Mucosa of rectum (tissue), 2 donors: ENCODE measurements around the gene ABCG2.
A peak's percentile ranks its signal among the peaks of the same experiment; 100 is the strongest.

ENCODE experiments used
- H3K27ac ChIP-seq, 2 donors: one replicate each; pipeline ENCODE4 v1.7.0; 2013; ENCODE audit warnings: inconsistent platforms in 2 of 2, low read depth in 2 of 2, low read length in 2 of 2
- H3K27me3 ChIP-seq, 2 donors: one replicate each; pipeline ENCODE4 v1.7.0; 2013; ENCODE audit warnings: low read length in 2 of 2; ENCODE audit not compliant: control insufficient read depth in 2 of 2, insufficient read depth in 2 of 2
- H3K36me3 ChIP-seq, 2 donors: one replicate each; pipeline ENCODE4 v1.7.0; 2013; ENCODE audit warnings: low read length in 2 of 2; ENCODE audit not compliant: control insufficient read depth in 2 of 2, insufficient read depth in 2 of 2
- H3K4me1 ChIP-seq, 2 donors: one replicate each; pipeline ENCODE4 v1.7.0; 2013; ENCODE audit warnings: low read length in 2 of 2, mild to moderate bottlenecking in 1 of 2; ENCODE audit not compliant: control insufficient read depth in 2 of 2, insufficient read depth in 2 of 2
- H3K4me3 ChIP-seq, 2 donors: one replicate each; pipeline ENCODE4 v1.7.0; 2013; ENCODE audit warnings: low read length in 2 of 2
- H3K9ac ChIP-seq, 2 donors: one replicate each; pipeline ENCODE4 v1.7.0; 2013; ENCODE audit warnings: low read length in 2 of 2, low read depth in 1 of 2, mild to moderate bottlenecking in 1 of 2
- H3K9me3 ChIP-seq, 2 donors: one replicate each; pipeline ENCODE4 v1.7.0; 2013; ENCODE audit warnings: low read length in 2 of 2; ENCODE audit not compliant: control insufficient read depth in 2 of 2
- donor health status: healthy.
- donor health status: Normal muscosa, but diverticular disease.

The ABCG2 gene

DNA sequence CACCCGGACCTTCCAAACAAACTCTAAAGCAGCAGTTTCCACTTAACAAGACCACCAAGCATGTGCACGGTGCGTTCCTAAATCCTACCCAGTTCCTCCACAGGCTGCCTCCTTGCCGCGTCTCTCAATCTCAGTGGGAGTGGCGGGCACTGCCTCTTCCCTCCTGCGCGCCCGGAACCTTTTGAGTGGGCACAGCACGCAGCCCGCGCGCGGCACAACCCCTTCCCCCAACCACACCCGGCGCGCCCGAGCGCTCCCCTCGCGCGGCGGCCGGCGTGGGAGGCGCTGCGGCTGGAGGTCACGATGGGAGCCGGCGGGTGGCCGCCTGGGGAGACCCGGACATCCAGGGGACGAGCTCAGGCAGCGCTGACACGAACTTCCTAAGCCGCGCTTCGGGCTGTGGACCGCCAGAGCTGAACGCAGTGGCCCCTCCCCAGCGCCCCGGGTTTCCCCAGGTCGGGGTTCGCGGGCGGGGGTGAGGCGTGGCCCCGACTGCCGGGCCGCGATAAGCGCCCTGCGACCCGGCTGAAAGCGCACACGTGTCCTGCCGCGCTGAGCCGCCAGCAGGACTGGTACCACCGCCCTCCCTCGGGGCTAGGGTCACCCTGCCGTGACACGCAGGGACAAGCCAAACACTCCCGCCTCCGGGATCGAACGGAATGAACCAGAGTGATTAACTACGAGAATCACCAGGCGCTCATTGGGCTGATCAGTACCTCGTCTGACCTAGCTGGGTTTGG is at the start of gene ABCG2:
ABCG2 (minus strand) TSS at position 151 of the 740 bp plus-strand sequence. CDS start 18,644 bp downstream, outside the sequence.
- peak within 1 kb of the TSS; percentile 74 to 79 for H3K4me3 ChIP-seq
- H3K4me1 ChIP-seq = peaks cover 0 to 8% of the 10 kb centered on the region in 2 donors
- H3K9me3 ChIP-seq = no peaks in the 10 kb centered on the region
- peak within 1 kb of the TSS in 1 of 2 donors; percentile 57 for H3K9ac ChIP-seq
- H3K27me3 ChIP-seq = peaks cover 0 to 6% of the 10 kb centered on the region in 2 donors
- H3K36me3 ChIP-seq = no peaks in the 10 kb centered on the region
- peak within 1 kb of the TSS; percentile 58 to 68 for H3K27ac ChIP-seq

DNA sequence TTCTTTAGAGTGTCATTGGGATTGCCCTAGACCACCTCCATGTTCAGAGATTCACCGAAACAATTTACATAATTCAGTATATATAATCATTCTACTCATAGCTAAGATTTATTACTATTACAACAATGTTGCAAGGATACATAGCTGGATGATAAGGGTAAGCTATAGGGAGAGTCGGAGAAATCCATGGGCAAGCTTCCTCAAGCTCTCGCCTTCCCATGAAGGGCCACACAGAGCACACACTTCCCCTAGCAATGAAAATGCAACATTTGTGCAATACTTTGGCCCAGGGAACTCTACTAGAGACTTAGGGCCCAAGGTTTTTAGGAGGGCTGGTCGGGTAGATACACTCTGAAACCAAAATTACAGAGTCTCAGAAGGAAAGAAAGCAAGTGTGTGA is 49.7 kb upstream of the ABCG2 start:
- H3K36me3 ChIP-seq = no peaks in the 10 kb centered on the region
- H3K27ac ChIP-seq = no peak overlapping the region
- no peak overlapping the region for H3K4me3 ChIP-seq
- H3K27me3 ChIP-seq = no peaks in the 10 kb centered on the region
- no peaks in the 10 kb centered on the region for H3K9me3 ChIP-seq
- no peaks in the 10 kb centered on the region for H3K4me1 ChIP-seq
- H3K9ac ChIP-seq = no peak overlapping the region

DNA sequence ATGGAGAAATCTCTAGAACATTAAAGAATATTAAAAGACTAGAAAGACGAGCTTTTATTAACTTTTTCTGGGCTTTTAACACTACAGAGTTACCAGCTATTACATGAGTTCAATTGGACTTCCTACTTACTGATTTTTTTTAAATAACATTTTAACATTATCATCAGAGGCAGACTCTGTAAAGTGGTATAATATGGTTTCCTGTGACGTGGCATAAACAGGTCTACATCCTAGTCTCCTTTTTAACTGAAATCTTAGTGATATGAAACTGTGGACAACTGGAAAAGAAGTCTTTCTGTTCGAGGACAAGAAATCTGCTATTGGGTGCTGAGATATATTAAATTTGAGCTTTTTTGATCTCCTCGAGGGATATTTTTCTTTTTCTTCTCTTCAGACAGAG is 48.7 kb upstream of the ABCG2 start:
- no peak overlapping the region for H3K9ac ChIP-seq
- no peaks in the 10 kb centered on the region for H3K36me3 ChIP-seq
- H3K27ac ChIP-seq = no peak overlapping the region
- H3K4me3 ChIP-seq = no peak overlapping the region
- H3K27me3 ChIP-seq = no peaks in the 10 kb centered on the region
- no peaks in the 10 kb centered on the region for H3K9me3 ChIP-seq
- no peaks in the 10 kb centered on the region for H3K4me1 ChIP-seq

DNA sequence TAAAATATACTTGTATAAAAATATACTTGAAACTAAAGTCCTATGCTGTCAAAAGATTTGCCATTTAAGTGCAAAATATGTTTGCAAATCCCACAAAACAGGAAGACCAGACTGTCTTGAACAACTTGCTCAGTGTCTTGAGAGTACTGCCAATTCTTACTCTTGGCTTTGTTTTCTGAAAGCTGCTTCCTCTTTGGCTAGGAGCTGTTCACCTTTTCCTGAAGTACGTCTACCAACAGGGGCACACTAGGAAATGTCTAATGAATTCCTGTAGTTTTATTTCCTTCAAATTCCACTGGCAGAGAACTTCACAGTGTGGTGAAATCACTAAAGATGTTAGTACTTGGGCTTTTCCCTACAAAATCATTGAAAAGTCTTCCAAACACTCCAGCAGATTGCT is 46.4 kb upstream of the ABCG2 start:
- no peak overlapping the region for H3K27ac ChIP-seq

DNA sequence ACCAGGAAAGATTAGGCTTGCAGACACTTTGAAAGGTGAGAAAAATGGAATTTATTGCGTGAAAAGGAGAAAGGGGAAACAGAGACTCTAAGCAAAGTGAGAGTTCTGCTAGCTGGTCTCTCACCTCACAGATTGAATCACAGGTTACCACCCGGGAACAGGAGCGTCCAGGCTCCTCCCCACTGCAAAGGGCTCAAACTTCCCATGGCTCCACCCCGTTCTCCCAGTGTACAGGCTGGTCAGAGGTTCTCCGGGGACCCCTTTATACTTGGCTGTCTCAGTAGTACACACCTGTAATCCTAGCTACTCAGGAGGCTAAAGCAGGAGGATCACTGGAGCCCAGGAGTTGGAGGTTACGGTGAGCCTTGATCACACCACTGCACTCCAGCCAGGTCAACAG is 44.0 kb upstream of the ABCG2 start:
- no peaks in the 10 kb centered on the region for H3K9me3 ChIP-seq
- H3K36me3 ChIP-seq = no peaks in the 10 kb centered on the region
- no peak overlapping the region for H3K27ac ChIP-seq
- no peaks in the 10 kb centered on the region for H3K4me1 ChIP-seq
- no peaks in the 10 kb centered on the region for H3K27me3 ChIP-seq
- no peak overlapping the region for H3K4me3 ChIP-seq
- no peak overlapping the region for H3K9ac ChIP-seq

More for the DNA sequence above, 46.4 kb upstream of the ABCG2 start:
- H3K9ac ChIP-seq = no peak overlapping the region
- H3K27me3 ChIP-seq = no peaks in the 10 kb centered on the region
- no peaks in the 10 kb centered on the region for H3K4me1 ChIP-seq
- H3K36me3 ChIP-seq = no peaks in the 10 kb centered on the region
- no peaks in the 10 kb centered on the region for H3K9me3 ChIP-seq
- H3K4me3 ChIP-seq = no peak overlapping the region

DNA sequence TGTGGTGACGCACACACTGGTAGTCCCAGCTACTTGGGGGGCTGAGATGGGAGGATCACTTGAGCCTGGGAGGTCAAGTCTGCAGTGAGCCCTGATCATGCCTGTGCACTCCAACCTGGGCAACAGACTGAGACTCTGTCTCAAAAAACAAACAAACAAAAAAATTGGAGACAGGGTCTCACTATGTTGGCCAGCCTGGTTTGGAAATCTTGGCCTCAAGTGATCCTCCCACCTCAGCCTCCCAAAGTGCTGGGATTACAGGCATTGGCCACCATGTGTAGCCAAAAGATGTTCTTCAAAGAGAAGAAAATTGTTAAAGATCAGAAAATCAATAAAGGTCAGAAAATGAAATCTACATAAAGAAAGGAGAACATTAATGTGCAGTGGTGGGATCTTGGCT is 41.7 kb upstream of the ABCG2 start:
- Histone ChIP-seq H3K4me1 (peaks cover 7 to 15% of the 10 kb centered on the region in 2 donors), H3K9me3 (no peaks in the 10 kb centered on the region), H3K27ac (no peak overlapping the region), H3K27me3 (no peaks in the 10 kb centered on the region), H3K36me3 (no peaks in the 10 kb centered on the region), H3K9ac (no peak overlapping the region), H3K4me3 (no peak overlapping the region)

DNA sequence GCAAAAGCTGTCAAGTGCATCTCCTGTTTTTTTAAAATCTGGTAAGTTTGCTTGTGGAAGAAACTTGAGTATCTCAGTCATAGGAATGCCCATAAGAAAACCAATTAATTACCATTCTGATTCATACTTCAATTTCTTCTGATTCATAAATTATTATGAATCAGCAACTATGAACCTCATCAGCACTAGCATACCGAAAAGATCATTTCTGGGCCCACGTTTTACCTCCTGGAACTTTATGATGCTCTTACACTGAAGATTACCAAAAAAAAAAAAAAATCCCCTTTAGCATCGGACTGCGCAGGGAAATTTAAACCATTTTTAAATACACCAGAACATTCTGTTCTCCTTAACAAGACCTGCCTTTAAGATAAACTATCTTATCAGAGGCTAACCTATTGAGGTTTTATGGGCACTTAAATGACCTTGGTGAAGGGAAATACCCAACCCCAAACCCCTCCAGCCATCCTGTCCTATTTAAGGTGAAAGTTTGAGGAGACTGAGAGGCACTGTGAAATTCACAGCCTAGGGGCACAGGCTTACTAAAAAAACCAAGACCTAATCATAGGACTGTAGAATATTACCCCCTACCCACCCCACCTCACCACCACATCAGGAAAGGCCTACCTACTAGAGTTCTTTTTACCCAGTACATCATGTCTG is 38.2 kb upstream of the ABCG2 start:
- Histone ChIP-seq H3K27me3 (no peaks in the 10 kb centered on the region), H3K36me3 (no peaks in the 10 kb centered on the region), H3K9me3 (no peaks in the 10 kb centered on the region), H3K27ac (peak overlapping the region; percentile 52 to 81), H3K9ac (no peak overlapping the region), H3K4me1 (peaks cover 7 to 19% of the 10 kb centered on the region in 2 donors), H3K4me3 (no peak overlapping the region)

DNA sequence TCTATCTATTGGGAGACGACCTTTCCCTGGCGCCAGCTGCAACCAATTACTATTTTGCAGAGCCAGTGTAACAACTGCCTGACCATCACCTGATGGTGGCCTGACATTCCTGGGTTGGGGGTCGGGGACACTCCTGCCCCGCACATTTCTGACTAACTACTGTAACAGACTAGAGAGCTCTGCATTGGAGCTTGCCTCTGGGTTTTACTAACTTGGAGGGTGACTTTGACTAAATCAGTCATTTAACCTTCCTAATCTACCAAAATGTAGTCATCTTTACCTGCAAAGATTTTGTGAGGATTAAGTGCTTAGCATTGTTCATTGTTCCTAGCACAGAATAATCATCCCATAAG is 37.5 kb upstream of the ABCG2 start:
- Histone ChIP-seq H3K36me3 (no peaks in the 10 kb centered on the region), H3K4me3 (no peak overlapping the region), H3K9me3 (no peaks in the 10 kb centered on the region), H3K27ac (peak overlapping the region; percentile 52 to 81), H3K9ac (peak overlapping the region in 1 of 2 donors; percentile 0), H3K27me3 (no peaks in the 10 kb centered on the region), H3K4me1 (peaks cover 7 to 19% of the 10 kb centered on the region in 2 donors)

DNA sequence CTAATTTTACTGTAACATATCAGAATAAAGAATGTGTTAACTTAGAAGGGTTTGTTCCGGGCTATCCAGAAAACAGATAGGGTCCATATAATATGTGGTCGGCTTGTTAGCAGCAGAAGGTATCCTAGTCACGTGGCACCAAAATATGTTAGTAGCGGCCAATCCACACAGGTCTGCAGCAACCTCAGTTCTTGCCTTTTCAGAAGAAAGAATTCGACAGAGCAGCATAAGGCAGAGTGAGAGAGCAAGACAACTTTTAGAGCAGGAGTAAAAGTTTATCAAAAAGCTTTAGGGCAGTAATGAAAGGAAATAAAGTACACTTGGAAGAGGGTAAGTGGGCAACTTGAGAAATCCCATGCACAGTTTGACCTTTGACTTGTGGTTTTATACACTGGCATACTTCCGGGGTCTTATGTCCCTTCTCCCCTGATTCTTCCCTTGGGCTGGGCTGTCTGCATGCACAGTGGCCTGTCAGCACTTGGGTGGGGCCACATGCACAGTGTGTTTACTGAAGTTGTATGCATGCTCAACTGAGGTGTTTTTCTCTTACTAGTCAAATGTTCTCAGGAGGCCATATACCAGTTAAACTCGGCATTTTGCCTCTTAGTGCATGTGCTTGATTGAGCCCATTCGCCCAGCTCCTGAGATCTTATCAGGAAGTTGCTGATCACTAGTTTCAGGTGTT is 37.0 kb upstream of the ABCG2 start:
- Histone ChIP-seq H3K4me1 (peaks cover 7 to 19% of the 10 kb centered on the region in 2 donors), H3K9ac (peak overlapping the region in 1 of 2 donors; percentile 0), H3K4me3 (no peak overlapping the region), H3K27ac (peak overlapping the region; percentile 65 to 81), H3K9me3 (no peaks in the 10 kb centered on the region), H3K36me3 (no peaks in the 10 kb centered on the region), H3K27me3 (no peaks in the 10 kb centered on the region)

DNA sequence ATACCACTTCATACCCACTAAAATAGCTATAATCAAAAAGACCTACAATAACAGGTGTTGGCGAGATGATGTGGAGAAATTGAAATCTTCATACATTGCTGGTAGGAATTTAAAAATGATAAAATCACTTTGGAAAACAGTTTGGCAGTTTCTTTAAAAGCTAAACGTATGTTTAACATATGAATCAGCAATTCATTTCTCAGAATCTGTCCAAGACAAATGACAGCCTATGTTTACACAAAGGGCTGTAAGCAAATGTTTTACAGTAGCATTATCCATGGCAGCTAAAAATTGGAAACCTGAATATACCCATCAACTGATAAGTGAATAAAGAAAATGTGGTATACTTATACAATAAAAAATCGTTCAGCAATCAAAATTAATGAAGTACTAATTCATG is 33.0 kb upstream of the ABCG2 start:
- Histone ChIP-seq H3K4me1 (peaks cover 7 to 19% of the 10 kb centered on the region in 2 donors), H3K4me3 (no peak overlapping the region), H3K9me3 (no peaks in the 10 kb centered on the region), H3K27ac (no peak overlapping the region), H3K27me3 (no peaks in the 10 kb centered on the region), H3K9ac (no peak overlapping the region), H3K36me3 (no peaks in the 10 kb centered on the region)
